Adipocyte (in vitro differentiated cells): ENCODE measurements around the gene WBP2.
A peak's percentile ranks its signal among the peaks of the same experiment; 100 is the strongest.
"Not testable (repeated sequence)": the region's sequence is repeated elsewhere in the genome, so short reads cannot be mapped to it uniquely, and the experiment has no call there.

Experiments used
- DNase-seq: peaks from one replicate; pipeline ENCODE4 v3.0.0-alpha.2; 2015; ENCODE audit warnings: low read depth
- H3K27me3 ChIP-seq: replicated peaks from 2 replicates; pipeline ENCODE4 v1.7.0; 2013; ENCODE audit warnings: mild to moderate bottlenecking, low read length, moderate library complexity; ENCODE audit not compliant: control insufficient read depth, insufficient read depth
- H3K36me3 ChIP-seq: 2 replicates; pipeline ENCODE4 v1.7.0; 2013; ENCODE audit warnings: low read length, mild to moderate bottlenecking, moderate library complexity; ENCODE audit not compliant: control insufficient read depth, insufficient read depth, severe bottlenecking
- H3K4me1 ChIP-seq: 2 replicates; pipeline ENCODE4 v1.7.0; 2013; ENCODE audit warnings: mild to moderate bottlenecking, low read length, moderate library complexity; ENCODE audit not compliant: control insufficient read depth, insufficient read depth
- H3K4me3 ChIP-seq: 2 replicates; pipeline ENCODE4 v1.7.0; 2013; ENCODE audit warnings: mild to moderate bottlenecking, low read length, moderate library complexity
- H3K9ac ChIP-seq: 2 replicates; pipeline ENCODE4 v1.7.0; 2013; ENCODE audit warnings: mild to moderate bottlenecking, low read length, moderate library complexity
- H3K9me3 ChIP-seq: 2 replicates; pipeline ENCODE4 v1.7.0; 2013; ENCODE audit warnings: mild to moderate bottlenecking, low read length, moderate library complexity; ENCODE audit not compliant: control insufficient read depth

The WBP2 gene

GRCh38 chr17:75873587-75874322, 18.6 kb upstream of the WBP2 start:
- H3K36me3 ChIP-seq: peaks cover 6% of the 10 kb centered on the region

GRCh38 chr17:75872434-75873351, 17.6 kb upstream of the WBP2 start:
- Histone ChIP-seq H3K27me3 (no peaks in the 10 kb centered on the region), H3K9me3 (no peaks in the 10 kb centered on the region), H3K36me3 (peaks cover 6% of the 10 kb centered on the region), H3K4me3 (no peak overlapping the region), H3K9ac (peak overlapping the region; percentile 42), H3K4me1 (peaks cover 60% of the 10 kb centered on the region)
- peak; percentile 88 for DNase-seq

More at GRCh38 chr17:75873587-75874322, 18.6 kb upstream of the WBP2 start:
- Histone ChIP-seq H3K4me3 (no peak overlapping the region), H3K9ac (peak overlapping the region; percentile 42), H3K27me3 (no peaks in the 10 kb centered on the region), H3K4me1 (peaks cover 59% of the 10 kb centered on the region), H3K9me3 (no peaks in the 10 kb centered on the region)
- DNase-seq: no peak

GRCh38 chr17:75870228-75870627, 15.1 kb upstream of the WBP2 start:
- not testable (repeated sequence) for H3K9me3 ChIP-seq, DNase-seq, H3K36me3 ChIP-seq, H3K27me3 ChIP-seq
- peaks cover 38% of the 10 kb centered on the region for H3K4me1 ChIP-seq
- peak overlapping the region; percentile 83 for H3K9ac ChIP-seq
- H3K4me3 ChIP-seq: peak overlapping the region; percentile 66

- Histone ChIP-seq H3K9ac (peak overlapping the region; percentile 83), H3K9me3 (no peaks in the 10 kb centered on the region), H3K36me3 (peaks cover 6% of the 10 kb centered on the region), H3K4me3 (peak overlapping the region; percentile 66), H3K4me1 (peaks cover 39% of the 10 kb centered on the region), H3K27me3 (no peaks in the 10 kb centered on the region)
- peak; percentile 57 for DNase-seq
Observed at GRCh38 chr17:75869282-75870141, 14.4 kb upstream of the WBP2 start.

GRCh38 chr17:75868730-75869281, 13.7 kb upstream of the WBP2 start:
- not testable (repeated sequence) for DNase-seq, H3K27me3 ChIP-seq, H3K36me3 ChIP-seq, H3K4me3 ChIP-seq, H3K9me3 ChIP-seq
- peak overlapping the region; percentile 83 for H3K9ac ChIP-seq
- peaks cover 43% of the 10 kb centered on the region for H3K4me1 ChIP-seq

GRCh38 chr17:75865404-75866188, 10.5 kb upstream of the WBP2 start:
- peaks cover 31% of the 10 kb centered on the region for H3K4me1 ChIP-seq
- not testable (repeated sequence) for H3K27me3 ChIP-seq, H3K9ac ChIP-seq, H3K4me3 ChIP-seq, DNase-seq, H3K36me3 ChIP-seq, H3K9me3 ChIP-seq

- not testable (repeated sequence) for H3K36me3 ChIP-seq, H3K27me3 ChIP-seq, H3K4me3 ChIP-seq, H3K9me3 ChIP-seq, DNase-seq
- Histone ChIP-seq H3K9ac (peak overlapping the region; percentile 54), H3K4me1 (peaks cover 25% of the 10 kb centered on the region)
Observed at GRCh38 chr17:75864887-75865286, 9.8 kb upstream of the WBP2 start.

GRCh38 chr17:75864448-75864871, 9.3 kb upstream of the WBP2 start:
- Histone ChIP-seq H3K9me3 (no peaks in the 10 kb centered on the region), H3K4me3 (no peak overlapping the region), H3K27me3 (no peaks in the 10 kb centered on the region), H3K36me3 (no peaks in the 10 kb centered on the region), H3K9ac (peak overlapping the region; percentile 54), H3K4me1 (peaks cover 21% of the 10 kb centered on the region)
- DNase-seq: peak; percentile 70

GRCh38 chr17:75861927-75862317, 6.8 kb upstream of the WBP2 start:
- no peak for DNase-seq
- H3K9me3 ChIP-seq: no peaks in the 10 kb centered on the region
- peaks cover 14% of the 10 kb centered on the region for H3K4me1 ChIP-seq
- peak overlapping the region; percentile 47 for H3K9ac ChIP-seq
- H3K27me3 ChIP-seq: no peaks in the 10 kb centered on the region
- no peaks in the 10 kb centered on the region for H3K36me3 ChIP-seq
- no peak overlapping the region for H3K4me3 ChIP-seq

GRCh38 chr17:75859358-75859757, 4.2 kb upstream of the WBP2 start:
- not testable (repeated sequence) for H3K9ac ChIP-seq, DNase-seq, H3K27me3 ChIP-seq, H3K36me3 ChIP-seq, H3K9me3 ChIP-seq, H3K4me3 ChIP-seq
- H3K4me1 ChIP-seq: peaks cover 19% of the 10 kb centered on the region
